Prostate gland (tissue), 2 donors: ENCODE measurements around the gene KCNAB1. TPM values are rescaled to one million over a fixed set of nuclear protein-coding genes. Genes with fewer than 3 reads are reported as not detected.

Experiments
- DNase-seq: peaks from one replicate; pipeline ENCODE4 v3.0.0-alpha.2; 2019; ENCODE audit warnings: low spot score
- H3K27ac ChIP-seq, 2 donors: fragments of 200-600 bp; sonication (generic); 2 replicates each; pipeline ENCODE4 v1.5.1; 2017 to 2019
- H3K27me3 ChIP-seq: fragments of 200-600 bp; sonication (generic); replicated peaks from 2 replicates; pipeline ENCODE4 v1.5.1; 2019; ENCODE audit not compliant: insufficient read depth
- H3K36me3 ChIP-seq, 2 donors: fragments of 200-600 bp; sonication (generic); 1 replicate in 1 of 2; 2 replicates in 1 of 2; pipeline versions ENCODE4 v1.5.1 to v1.8.1; 2017 to 2019
- H3K4me1 ChIP-seq: fragments of 200-600 bp; sonication (generic); replicated peaks from 2 replicates; pipeline ENCODE4 v1.5.1; 2019
- H3K4me3 ChIP-seq, 2 donors: fragments of 200-600 bp; sonication (generic); 2 replicates each; pipeline ENCODE4 v1.5.1; 2017 to 2019
- H3K9me3 ChIP-seq: fragments of 200-600 bp; sonication (generic); 2 replicates; pipeline ENCODE4 v1.5.1; 2017
- CTCF ChIP-seq, 4 experiments: fragments of 200-600 bp in 2 of 4; fragments of 450-650 bp in 2 of 4; sonication (generic) in 2 of 4; IDR thresholded peaks; 1 replicate in 3 of 4; 2 replicates in 1 of 4; pipeline ENCODE4 v1.5.1; 2016 to 2019; ENCODE audit warnings: antibody characterized with exemption in 4 of 4, mild to moderate bottlenecking in 2 of 4, moderate library complexity in 2 of 4
- POLR2A ChIP-seq: fragments of 450-650 bp; IDR thresholded peaks from one replicate; pipeline ENCODE4 v1.6.1; 2016; ENCODE audit warnings: antibody characterized with exemption, mild to moderate bottlenecking
- POLR2AphosphoS5 ChIP-seq: sonication (generic); formaldehyde crosslinking; IDR thresholded peaks from one replicate; pipeline ENCODE4 v1.6.1; 2017; ENCODE audit warnings: antibody characterized with exemption
- WGBS: methylation state at CpG from one replicate; pipeline ENCODE4 v1.1.5; 2018; 5-methylcytosine and 5-hydroxymethylcytosine counted together
- intact Hi-C: fragments of 100-400 bp; cut with DNase I; formaldehyde crosslinking; loops from one replicate; pipeline ENCODE4 v1.14.2; 2022
- total RNA-seq, 2 donors: library from RNA; depleted of rRNA; stranded (reverse); fragments of >200 nt; gene quantifications; one replicate each; pipeline ENCODE4 v1.1.0, GENCODE V29; 2016

Gene KCNAB1
- total RNA-seq, 2 donors from 2014 or later = 5.2 to 9.5 TPM

- H3K27me3 ChIP-seq = no peaks in the 10 kb centered on the region
- no peak overlapping the region for H3K27ac ChIP-seq
- 72% methylated on average over 5 of the region's 5 CpGs for WGBS
- intact Hi-C loops = no loop called here
- no peaks in the 10 kb centered on the region for H3K4me1 ChIP-seq
- TF ChIP-seq POLR2AphosphoS5 (no peak), POLR2A (no peak), CTCF (IDR thresholded peaks at IDR 0.05) (no peak)
- H3K36me3 ChIP-seq = no peaks in the 10 kb centered on the region
- no peak for DNase-seq
- H3K9me3 ChIP-seq = no peaks in the 10 kb centered on the region
- no peak overlapping the region for H3K4me3 ChIP-seq
These were observed 312.8 kb downstream of the KCNAB1 start for GRCh38 chr3:156433138-156433537.

DNA sequence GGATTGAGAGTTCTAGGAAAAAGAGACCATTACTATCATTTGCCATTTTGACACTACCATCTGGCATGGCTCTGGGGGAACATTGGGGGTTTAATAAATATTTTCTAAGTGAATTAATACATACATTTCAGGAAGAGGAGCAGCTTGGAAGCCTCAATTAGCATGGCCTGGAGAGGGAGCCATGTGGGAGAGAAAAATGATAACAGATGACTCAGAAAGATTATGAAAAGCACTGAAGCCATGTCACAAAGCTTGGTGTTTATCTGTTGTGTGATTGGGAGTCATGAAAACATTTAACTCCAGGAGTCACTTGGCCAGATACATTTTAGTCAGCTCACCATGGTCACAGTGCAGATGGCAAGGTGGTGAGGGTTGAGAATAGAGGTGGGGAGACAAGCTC, 313.5 kb downstream of the KCNAB1 start:
- Histone ChIP-seq H3K4me3 (no peak overlapping the region), H3K27ac (no peak overlapping the region), H3K36me3 (no peaks in the 10 kb centered on the region), H3K27me3 (no peaks in the 10 kb centered on the region), H3K9me3 (no peaks in the 10 kb centered on the region), H3K4me1 (no peaks in the 10 kb centered on the region)
- intact Hi-C loops = no loop called here
- no peak for TF ChIP-seq POLR2A
- no peak for TF ChIP-seq POLR2AphosphoS5
- no peak for TF ChIP-seq CTCF (IDR thresholded peaks at IDR 0.05)
- DNase-seq = no peak

DNA sequence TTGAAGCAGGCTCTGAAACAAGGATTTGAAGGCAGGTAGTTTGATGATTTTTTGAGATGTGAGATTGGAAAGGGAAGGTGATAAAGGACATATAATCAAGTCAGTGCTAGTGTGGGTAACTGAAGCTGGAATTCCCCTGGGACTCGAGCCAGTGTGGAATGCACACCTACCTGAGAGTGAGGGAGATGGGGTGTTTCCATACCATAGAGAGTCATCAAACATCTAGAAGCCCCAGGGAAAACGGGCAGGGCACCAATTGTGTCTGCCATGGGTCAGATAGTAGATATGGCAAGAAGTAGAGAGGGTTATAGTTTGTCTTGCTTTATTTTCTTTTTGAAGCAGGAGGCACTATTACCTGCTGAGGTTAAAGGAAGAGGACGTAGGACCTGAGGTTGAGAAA, 314.5 kb downstream of the KCNAB1 start:
- Histone ChIP-seq H3K4me1 (no peaks in the 10 kb centered on the region), H3K4me3 (no peak overlapping the region), H3K9me3 (no peaks in the 10 kb centered on the region), H3K36me3 (no peaks in the 10 kb centered on the region), H3K27ac (no peak overlapping the region), H3K27me3 (no peaks in the 10 kb centered on the region)
- no peak for DNase-seq
- TF ChIP-seq POLR2A (no peak), POLR2AphosphoS5 (no peak), CTCF (IDR thresholded peaks at IDR 0.05) (no peak)
- 60% methylated on average over 3 of the region's 3 CpGs for WGBS
- intact Hi-C loops = no loop called here

DNA sequence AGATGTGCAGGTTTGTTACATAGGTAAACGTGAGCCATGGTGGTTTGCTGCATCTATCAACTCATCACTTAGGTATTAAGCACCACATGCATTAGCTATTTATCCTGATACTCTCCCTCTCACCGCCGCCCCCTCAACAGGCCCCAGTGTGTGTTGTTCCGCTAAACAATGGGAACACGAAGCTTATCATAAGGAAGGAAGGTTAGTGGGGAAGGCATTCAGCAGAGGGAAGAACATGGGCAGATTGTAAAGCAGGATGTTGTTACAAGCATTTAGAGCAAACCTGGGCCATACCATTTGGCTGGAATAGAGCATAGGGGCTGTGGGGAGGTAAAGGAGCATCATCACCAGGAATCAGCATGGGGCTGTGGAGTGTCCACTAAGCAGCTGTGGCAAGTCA, 322.7 kb downstream of the KCNAB1 start:
- TF ChIP-seq CTCF (IDR thresholded peaks at IDR 0.05) = no peak
- TF ChIP-seq POLR2AphosphoS5 = no peak
- no peak for TF ChIP-seq POLR2A
- DNase-seq = no peak
- WGBS = 89% methylated on average over 5 of the region's 5 CpGs
- no peaks in the 10 kb centered on the region for H3K36me3 ChIP-seq
- H3K27me3 ChIP-seq = no peaks in the 10 kb centered on the region
- intact Hi-C loops = no loop called here
- no peak overlapping the region for H3K4me3 ChIP-seq
- no peaks in the 10 kb centered on the region for H3K4me1 ChIP-seq
- no peaks in the 10 kb centered on the region for H3K9me3 ChIP-seq
- no peak overlapping the region for H3K27ac ChIP-seq

- DNase-seq = no peak
- H3K27ac ChIP-seq = no peak overlapping the region
- intact Hi-C loops = no loop called here
These were observed 325.0 kb downstream of the KCNAB1 start for GRCh38 chr3:156445117-156446090.

More at GRCh38 chr3:156445117-156446090, 325.0 kb downstream of the KCNAB1 start:
- 90% methylated on average over 10 of the region's 10 CpGs for WGBS
- Histone ChIP-seq H3K4me3 (no peak overlapping the region), H3K27me3 (no peaks in the 10 kb centered on the region), H3K36me3 (no peaks in the 10 kb centered on the region), H3K4me1 (no peaks in the 10 kb centered on the region), H3K9me3 (no peaks in the 10 kb centered on the region)
- TF ChIP-seq POLR2AphosphoS5 (no peak), CTCF (IDR thresholded peaks at IDR 0.05) (no peak), POLR2A (no peak)
